Fibroblast of lung (primary cell): ENCODE results near the gene TMCO2. TPM values are rescaled to one million over a fixed set of nuclear protein-coding genes. Genes with fewer than 3 reads are reported as not detected.
A peak's percentile ranks its signal among the peaks of the same experiment; 100 is the strongest.

Experiments used
- DNase-seq, 2 donors: peaks; one replicate each; pipeline versions ENCODE4 v3.0.0 to v3.0.0-alpha.2; 2010; ENCODE audit warnings: low read depth in 2 of 2
- H2AFZ ChIP-seq: 2 replicates; pipeline ENCODE4 v1.5.1; 2012; ENCODE audit warnings: low read length, control low read depth, inconsistent platforms
- H3K27ac ChIP-seq: 2 replicates; pipeline ENCODE4 v1.5.1; 2011; ENCODE audit warnings: low read length, control low read depth; ENCODE audit not compliant: insufficient read depth
- H3K27me3 ChIP-seq: 2 replicates; pipeline ENCODE4 v1.5.1; 2011; ENCODE audit warnings: mild to moderate bottlenecking, low read length; ENCODE audit not compliant: control insufficient read depth, insufficient read depth
- H3K36me3 ChIP-seq: 2 replicates; pipeline ENCODE4 v1.5.1; 2011; ENCODE audit warnings: low read length; ENCODE audit not compliant: control insufficient read depth, insufficient read depth
- H3K4me1 ChIP-seq: 2 replicates; pipeline ENCODE4 v1.5.1; 2011; ENCODE audit warnings: low read length; ENCODE audit not compliant: control insufficient read depth, insufficient read depth; ENCODE audit errors: extremely low read depth
- H3K4me2 ChIP-seq: 2 replicates; pipeline ENCODE4 v1.5.1; 2011; ENCODE audit warnings: low read length, control low read depth; ENCODE audit not compliant: insufficient read depth; ENCODE audit errors: extremely low read depth
- H3K4me3 ChIP-seq, 4 experiments: fragments of 200-600 bp in 1 of 4; sonication (generic) in 1 of 4; replicated peaks in 1 of 4; 2 replicates each; pipeline ENCODE4 v1.5.1; 2011 to 2016; ENCODE audit warnings: low read length in 4 of 4, low read depth in 3 of 4, mild to moderate bottlenecking in 3 of 4, control low read depth in 2 of 4, inconsistent platforms in 1 of 4, mixed read lengths in 1 of 4; ENCODE audit not compliant: insufficient read depth in 1 of 4; ENCODE audit errors: control extremely low read depth in 1 of 4
- H3K79me2 ChIP-seq: 2 replicates; pipeline ENCODE4 v1.5.1; 2012; ENCODE audit warnings: mild to moderate bottlenecking, low read length, inconsistent platforms; ENCODE audit not compliant: control insufficient read depth, insufficient read depth
- H3K9ac ChIP-seq: 2 replicates; pipeline ENCODE4 v1.5.1; 2011; ENCODE audit warnings: mild to moderate bottlenecking, low read length, control low read depth; ENCODE audit not compliant: insufficient read depth
- H3K9me3 ChIP-seq: 2 replicates; pipeline ENCODE4 v1.5.1; 2012; ENCODE audit warnings: low read depth, low read length; ENCODE audit not compliant: control insufficient read depth, insufficient read depth
- H4K20me1 ChIP-seq: 2 replicates; pipeline ENCODE4 v1.5.1; 2011; ENCODE audit warnings: low read length; ENCODE audit not compliant: control insufficient read depth, insufficient read depth; ENCODE audit errors: extremely low read depth
- EZH2 ChIP-seq: IDR thresholded peaks from 2 replicates; pipeline ENCODE4 v1.5.1; 2012; ENCODE audit warnings: low read length, control low read depth, mild to moderate bottlenecking; ENCODE audit errors: missing control alignments
- polyA plus RNA-seq, 2 donors: library from polyadenylated mRNA; depleted of rRNA in 1 of 2; stranded (reverse) in 1 of 2; unstranded in 1 of 2; fragments of >200 nt; gene quantifications; 2 replicates each; pipeline ENCODE4 v1.2.1, GENCODE V29; 2011 to 2012; ENCODE audit warnings: missing spikeins in 1 of 2
- total RNA-seq: library from RNA; depleted of rRNA; stranded (reverse); fragments of >200 nt; gene quantifications from 2 replicates; pipeline ENCODE4 v1.2.1, GENCODE V29; 2014
- TF ChIP-seq, protein P1 (sequence below), 2 donors: IDR thresholded peaks in 1 of 2; conservative IDR thresholded peaks in 1 of 2; 1 replicate in 1 of 2; 2 replicates in 1 of 2; pipeline ENCODE4 v1.5.1; 2011 to 2012; ENCODE audit warnings: low read length in 2 of 2, control low read depth in 1 of 2, inconsistent platforms in 1 of 2, low read depth in 1 of 2, mild to moderate bottlenecking in 1 of 2

TMCO2 gene
- total and polyA plus RNA-seq, 2 donors (not counting 1 experiment from before 2014, with no cell fraction given) = not detected

DNA sequence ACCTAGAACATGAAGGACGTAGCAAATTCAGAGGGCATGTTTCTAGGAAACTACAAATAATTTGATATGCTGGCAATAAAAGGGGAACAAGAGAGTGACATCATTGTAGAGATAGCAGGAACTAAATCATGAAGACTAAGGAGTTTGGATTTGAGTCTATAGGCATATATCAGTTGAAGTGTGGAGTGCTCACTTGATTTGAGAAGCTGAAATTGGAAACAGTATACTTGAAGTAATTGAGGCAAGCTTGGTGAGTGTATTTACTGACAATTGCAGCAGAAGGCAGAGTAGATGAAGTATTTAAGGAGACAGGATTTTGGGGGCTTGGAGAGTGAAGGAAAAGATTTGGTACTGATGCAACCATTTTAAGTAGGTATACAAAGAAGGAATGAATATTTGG, 6.4 kb upstream of the TMCO2 start:
- no peak overlapping the region for H2AFZ ChIP-seq
- H3K79me2 ChIP-seq = no peaks in the 10 kb centered on the region
- DNase-seq = no peak
- H3K4me2 ChIP-seq = peak overlapping the region; percentile 77
- no peaks in the 10 kb centered on the region for H3K9me3 ChIP-seq
- H3K27me3 ChIP-seq = no peaks in the 10 kb centered on the region
- no peaks in the 10 kb centered on the region for H4K20me1 ChIP-seq
- TF ChIP-seq, protein P1, sequence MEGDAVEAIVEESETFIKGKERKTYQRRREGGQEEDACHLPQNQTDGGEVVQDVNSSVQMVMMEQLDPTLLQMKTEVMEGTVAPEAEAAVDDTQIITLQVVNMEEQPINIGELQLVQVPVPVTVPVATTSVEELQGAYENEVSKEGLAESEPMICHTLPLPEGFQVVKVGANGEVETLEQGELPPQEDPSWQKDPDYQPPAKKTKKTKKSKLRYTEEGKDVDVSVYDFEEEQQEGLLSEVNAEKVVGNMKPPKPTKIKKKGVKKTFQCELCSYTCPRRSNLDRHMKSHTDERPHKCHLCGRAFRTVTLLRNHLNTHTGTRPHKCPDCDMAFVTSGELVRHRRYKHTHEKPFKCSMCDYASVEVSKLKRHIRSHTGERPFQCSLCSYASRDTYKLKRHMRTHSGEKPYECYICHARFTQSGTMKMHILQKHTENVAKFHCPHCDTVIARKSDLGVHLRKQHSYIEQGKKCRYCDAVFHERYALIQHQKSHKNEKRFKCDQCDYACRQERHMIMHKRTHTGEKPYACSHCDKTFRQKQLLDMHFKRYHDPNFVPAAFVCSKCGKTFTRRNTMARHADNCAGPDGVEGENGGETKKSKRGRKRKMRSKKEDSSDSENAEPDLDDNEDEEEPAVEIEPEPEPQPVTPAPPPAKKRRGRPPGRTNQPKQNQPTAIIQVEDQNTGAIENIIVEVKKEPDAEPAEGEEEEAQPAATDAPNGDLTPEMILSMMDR (conservative IDR thresholded peaks at IDR 0.05 in 1 of 2, IDR thresholded peaks at IDR 0.05 in 1 of 2; ENCODE audit: low read depth in 1 of 2, low read length in 2 of 2) = no peak
- no peak for TF ChIP-seq EZH2
- peaks cover 10% of the 10 kb centered on the region for H3K4me1 ChIP-seq
- peaks cover 8% of the 10 kb centered on the region for H3K36me3 ChIP-seq
- H3K27ac ChIP-seq = peak overlapping the region; percentile 77
- H3K4me3 ChIP-seq = no peak overlapping the region
- no peak overlapping the region for H3K9ac ChIP-seq

DNA sequence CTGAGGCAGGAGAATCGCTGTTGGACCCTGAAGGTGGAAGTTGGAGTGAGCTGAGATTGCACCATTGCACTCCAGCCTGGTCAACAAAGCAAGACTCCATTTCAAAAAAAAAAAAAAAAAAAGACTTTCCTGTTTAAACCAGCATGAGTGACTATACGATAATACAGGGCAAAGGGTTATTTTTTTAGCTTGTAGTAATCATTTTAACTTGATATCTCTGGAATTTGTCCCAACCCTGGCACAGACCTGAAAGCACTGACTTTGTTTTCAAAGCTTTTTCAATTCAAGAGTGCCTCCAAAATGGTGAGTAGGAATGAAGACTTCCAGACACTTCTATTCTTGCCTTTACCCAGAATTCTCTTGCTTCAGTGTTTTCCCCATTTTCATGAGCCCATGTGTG, 4.4 kb upstream of the TMCO2 start:
- Histone ChIP-seq H3K36me3 (no peaks in the 10 kb centered on the region), H3K4me1 (peaks cover 10% of the 10 kb centered on the region), H3K4me2 (no peak overlapping the region), H2AFZ (no peak overlapping the region), H3K79me2 (no peaks in the 10 kb centered on the region), H3K27me3 (no peaks in the 10 kb centered on the region), H3K27ac (no peak overlapping the region), H3K9me3 (no peaks in the 10 kb centered on the region), H3K9ac (no peak overlapping the region), H4K20me1 (no peaks in the 10 kb centered on the region), H3K4me3 (no peak overlapping the region)
- DNase-seq = peak in 1 of 2 donors; percentile 19
- TF ChIP-seq, protein P1 (conservative IDR thresholded peaks at IDR 0.05 in 1 of 2, IDR thresholded peaks at IDR 0.05 in 1 of 2; ENCODE audit: low read depth in 1 of 2, low read length in 2 of 2) = no peak
- no peak for TF ChIP-seq EZH2

DNA sequence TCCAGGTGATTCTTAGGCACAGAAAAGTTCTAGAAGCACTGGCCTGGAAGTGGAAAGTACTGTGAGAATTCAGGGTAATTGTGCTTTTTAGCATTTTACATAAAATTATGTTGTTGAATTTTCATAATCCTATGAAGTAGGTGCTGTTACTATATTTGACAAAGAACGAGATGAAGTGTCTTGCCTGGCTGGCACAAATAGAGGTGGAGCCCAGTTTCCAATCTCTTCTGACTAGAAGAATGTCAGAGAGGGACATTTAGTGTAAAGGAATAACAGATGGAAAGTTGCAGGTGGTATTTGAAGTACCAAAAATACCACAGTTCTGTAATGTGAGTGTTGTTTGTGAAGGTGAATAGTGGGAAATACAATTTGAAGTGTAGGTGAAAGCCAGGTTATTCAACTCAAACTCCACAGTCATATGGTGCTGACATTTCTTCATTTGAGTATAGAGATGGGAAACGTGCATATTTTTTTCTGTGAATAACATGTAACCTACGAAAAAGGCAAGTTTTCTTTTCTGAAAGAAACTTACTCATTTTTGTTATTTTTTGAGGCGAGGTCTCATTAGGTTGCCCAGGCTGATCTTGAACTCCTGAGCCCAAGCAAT, 3.5 kb upstream of the TMCO2 start:
- H2AFZ ChIP-seq = no peak overlapping the region
- TF ChIP-seq, protein P1 (conservative IDR thresholded peaks at IDR 0.05 in 1 of 2, IDR thresholded peaks at IDR 0.05 in 1 of 2; ENCODE audit: low read depth in 1 of 2, low read length in 2 of 2) = no peak
- TF ChIP-seq EZH2 = no peak
- H3K27me3 ChIP-seq = no peaks in the 10 kb centered on the region
- H3K79me2 ChIP-seq = no peaks in the 10 kb centered on the region
- H4K20me1 ChIP-seq = no peaks in the 10 kb centered on the region
- no peak overlapping the region for H3K27ac ChIP-seq
- H3K4me1 ChIP-seq = peaks cover 10% of the 10 kb centered on the region
- no peaks in the 10 kb centered on the region for H3K36me3 ChIP-seq
- no peak overlapping the region for H3K9ac ChIP-seq
- H3K9me3 ChIP-seq = no peaks in the 10 kb centered on the region
- H3K4me3 ChIP-seq = no peak overlapping the region
- H3K4me2 ChIP-seq = no peak overlapping the region
- no peak for DNase-seq
